Stomach smooth muscle (tissue), 2 donors: ENCODE measurements around the gene MAGEB10.

Experiments used
- H3K27ac ChIP-seq: one replicate; pipeline ENCODE4 v1.7.0; 2013; ENCODE audit warnings: mild to moderate bottlenecking, low read length, inconsistent platforms
- H3K27me3 ChIP-seq, 2 donors: one replicate each; pipeline ENCODE4 v1.7.0; 2013; ENCODE audit warnings: low read length in 2 of 2; ENCODE audit not compliant: insufficient read depth in 2 of 2, control insufficient read depth in 1 of 2
- H3K36me3 ChIP-seq, 2 donors: one replicate each; pipeline ENCODE4 v1.7.0; 2013; ENCODE audit warnings: low read length in 2 of 2; ENCODE audit not compliant: control insufficient read depth in 2 of 2, insufficient read depth in 2 of 2
- H3K4me1 ChIP-seq: one replicate; pipeline ENCODE4 v1.7.0; 2013; ENCODE audit warnings: low read length; ENCODE audit not compliant: control insufficient read depth, insufficient read depth
- H3K4me3 ChIP-seq, 2 donors: one replicate each; pipeline ENCODE4 v1.7.0; 2013; ENCODE audit warnings: low read length in 2 of 2
- H3K9ac ChIP-seq, 2 donors: one replicate each; pipeline ENCODE4 v1.7.0; 2013; ENCODE audit warnings: low read length in 2 of 2, mild to moderate bottlenecking in 1 of 2
- H3K9me3 ChIP-seq, 2 donors: one replicate each; pipeline ENCODE4 v1.7.0; 2013; ENCODE audit warnings: low read length in 2 of 2; ENCODE audit not compliant: control insufficient read depth in 2 of 2
- donor health status: healthy.
- donor health status: Pancreatic carcinoma.

MAGEB10 gene

DNA sequence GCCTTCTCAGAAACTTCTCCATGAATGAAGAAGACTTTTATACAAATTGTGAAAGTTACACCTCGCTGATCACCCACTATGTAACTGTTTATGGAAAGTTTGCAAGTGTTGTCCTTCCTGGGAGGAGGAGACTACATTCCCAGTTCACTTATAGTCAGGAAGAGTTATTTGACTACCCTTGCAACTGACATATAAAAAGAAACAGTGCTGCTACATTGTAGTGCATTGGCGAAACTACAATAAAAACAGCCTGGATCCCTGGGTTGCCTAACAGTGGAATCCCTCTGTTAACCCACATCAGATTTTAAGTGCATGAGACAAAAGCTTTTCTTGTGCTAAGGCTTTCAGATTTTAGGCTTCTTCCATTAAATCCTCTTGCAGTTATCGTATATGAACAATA is 30.4 kb downstream of the MAGEB10 start:
- no peak overlapping the region for H3K4me3 ChIP-seq
- H3K9ac ChIP-seq, result no peak overlapping the region
- H3K36me3 ChIP-seq, result no peaks in the 10 kb centered on the region
- no peaks in the 10 kb centered on the region for H3K9me3 ChIP-seq
- H3K27ac ChIP-seq, result no peak overlapping the region
- no peaks in the 10 kb centered on the region for H3K27me3 ChIP-seq
- no peaks in the 10 kb centered on the region for H3K4me1 ChIP-seq

DNA sequence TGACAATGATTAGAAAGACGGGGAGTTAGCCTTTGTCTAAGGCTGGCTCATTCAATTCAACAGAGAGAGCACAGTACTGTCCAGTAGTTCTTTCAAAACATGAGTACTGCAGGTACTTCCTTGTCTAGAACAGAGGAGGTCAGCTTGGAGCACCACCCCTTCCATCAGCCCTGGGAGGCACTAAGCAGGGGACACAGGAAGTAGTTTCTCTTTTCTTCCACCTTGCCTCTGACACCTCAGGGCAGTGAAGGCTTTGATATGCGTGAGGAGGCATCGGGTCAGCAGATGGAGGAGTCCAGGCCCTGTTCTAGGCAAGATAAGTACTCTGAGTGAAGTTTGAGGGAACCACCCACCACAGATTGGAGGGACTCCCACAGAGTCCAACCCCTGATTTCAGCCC is 33.1 kb downstream of the MAGEB10 start:
- no peak overlapping the region for H3K9ac ChIP-seq
- H3K4me1 ChIP-seq, result no peaks in the 10 kb centered on the region
- H3K27me3 ChIP-seq, result no peaks in the 10 kb centered on the region
- no peak overlapping the region for H3K4me3 ChIP-seq
- no peaks in the 10 kb centered on the region for H3K36me3 ChIP-seq
- H3K9me3 ChIP-seq, result no peaks in the 10 kb centered on the region
- no peak overlapping the region for H3K27ac ChIP-seq

DNA sequence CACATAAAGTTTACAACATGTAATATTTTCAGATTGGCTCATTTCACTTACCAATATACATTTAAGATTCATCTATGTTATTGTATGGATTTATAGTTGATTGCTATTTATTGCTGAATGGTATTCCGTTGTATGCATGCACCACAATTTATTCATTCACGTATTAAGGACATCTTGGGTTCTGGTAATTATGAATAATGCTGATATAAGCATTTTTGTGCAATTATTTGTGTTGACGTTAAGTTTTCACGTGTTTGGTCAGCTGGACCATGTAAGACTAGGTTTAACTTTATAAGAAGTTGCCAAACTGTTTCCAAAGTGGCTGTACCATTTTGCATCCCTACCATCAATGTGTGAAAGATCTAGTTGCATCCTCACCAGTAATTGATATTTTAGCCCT is 35.1 kb downstream of the MAGEB10 start:
- Histone ChIP-seq H3K27me3 (no peaks in the 10 kb centered on the region), H3K36me3 (no peaks in the 10 kb centered on the region), H3K4me3 (no peak overlapping the region), H3K4me1 (no peaks in the 10 kb centered on the region), H3K27ac (no peak overlapping the region), H3K9me3 (no peaks in the 10 kb centered on the region), H3K9ac (no peak overlapping the region)

DNA sequence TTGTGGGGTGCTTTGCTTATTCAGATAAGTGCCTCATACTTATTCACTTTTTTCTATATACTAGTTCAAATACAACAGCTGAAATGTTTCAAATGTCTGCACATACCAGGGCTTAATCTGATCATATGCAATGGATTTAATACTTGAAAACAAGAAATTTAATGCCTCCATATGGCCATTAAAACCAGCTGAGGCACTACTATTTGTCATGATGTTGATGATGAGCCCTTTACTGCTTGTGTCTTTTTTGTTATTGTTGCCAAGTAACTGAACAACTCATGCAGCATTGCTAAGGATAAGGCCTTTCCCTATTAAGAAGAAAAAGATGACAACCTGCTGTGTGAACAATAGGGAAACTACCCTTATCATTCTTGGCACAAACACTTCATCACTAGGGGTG is 52.5 kb downstream of the MAGEB10 start:
- peaks cover 0 to 3% of the 10 kb centered on the region in 2 donors for H3K27me3 ChIP-seq
- H3K27ac ChIP-seq, result no peak overlapping the region
- no peak overlapping the region for H3K9ac ChIP-seq
- H3K36me3 ChIP-seq, result no peaks in the 10 kb centered on the region
- H3K4me3 ChIP-seq, result no peak overlapping the region
- H3K4me1 ChIP-seq, result no peaks in the 10 kb centered on the region
- no peaks in the 10 kb centered on the region for H3K9me3 ChIP-seq

DNA sequence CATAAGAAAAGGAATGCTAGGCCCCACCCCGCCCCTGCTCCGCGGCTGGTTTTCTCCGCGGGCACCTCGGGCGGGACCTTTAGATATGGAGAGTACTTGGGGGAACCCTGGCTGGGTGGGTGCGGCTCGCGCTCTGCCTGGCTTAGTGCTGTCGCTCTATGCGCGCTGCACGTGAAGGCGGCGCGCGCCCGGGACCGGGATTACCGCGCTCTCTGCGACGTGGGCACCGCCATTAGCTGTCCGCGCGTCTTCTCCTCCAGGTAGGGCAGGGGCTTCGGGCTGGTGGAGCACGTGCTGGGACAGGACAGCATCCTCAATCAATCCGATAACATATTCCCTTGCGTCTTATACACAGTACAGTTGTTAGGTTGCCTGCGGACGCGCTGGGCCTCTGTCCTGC is 56.0 kb downstream of the MAGEB10 start:
- Histone ChIP-seq H3K9ac (no peak overlapping the region), H3K36me3 (no peaks in the 10 kb centered on the region), H3K9me3 (no peaks in the 10 kb centered on the region), H3K27me3 (peaks cover 0 to 3% of the 10 kb centered on the region in 2 donors), H3K4me3 (no peak overlapping the region), H3K27ac (no peak overlapping the region), H3K4me1 (no peaks in the 10 kb centered on the region)
